Activated T-cell treated with anti-CD3 and anti-CD28 coated beads, Interleukin-2, amount 50 U/mL, for 48 hours (primary cell): ENCODE results near the gene FARS2.
"Not testable (repeated sequence)": the region's sequence is repeated elsewhere in the genome, so short reads cannot be mapped to it uniquely, and the experiment has no call there.

Experiments used
- DNase-seq, 2 experiments: peaks; one replicate each; pipeline ENCODE4 v3.0.0-alpha.2; 2020

FARS2 gene

GRCh38 chr6:5778906-5779305 lies 517.6 kb downstream of the FARS2 start:
- no peak for DNase-seq

DNA sequence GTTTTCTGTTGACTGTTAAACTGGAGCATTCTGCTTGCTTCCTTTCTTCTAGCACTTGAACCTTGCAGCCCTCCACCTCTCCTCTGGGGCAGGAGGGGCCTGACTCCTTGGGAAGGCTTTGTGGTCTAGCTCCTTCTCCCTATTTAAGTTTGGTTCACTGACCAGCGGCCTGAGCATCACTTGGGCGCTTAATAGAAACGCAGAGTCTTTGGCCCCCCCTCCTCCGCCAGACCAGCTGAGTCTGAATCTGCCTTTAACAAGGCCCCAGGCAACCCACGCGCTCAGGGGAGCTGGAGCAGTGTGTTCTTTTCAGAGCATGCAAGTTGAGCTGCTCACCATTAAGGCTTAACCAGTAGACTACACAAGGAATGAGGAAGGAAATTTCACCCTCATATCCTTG lies 519.7 kb downstream of the FARS2 start:
- no peak for DNase-seq

DNA sequence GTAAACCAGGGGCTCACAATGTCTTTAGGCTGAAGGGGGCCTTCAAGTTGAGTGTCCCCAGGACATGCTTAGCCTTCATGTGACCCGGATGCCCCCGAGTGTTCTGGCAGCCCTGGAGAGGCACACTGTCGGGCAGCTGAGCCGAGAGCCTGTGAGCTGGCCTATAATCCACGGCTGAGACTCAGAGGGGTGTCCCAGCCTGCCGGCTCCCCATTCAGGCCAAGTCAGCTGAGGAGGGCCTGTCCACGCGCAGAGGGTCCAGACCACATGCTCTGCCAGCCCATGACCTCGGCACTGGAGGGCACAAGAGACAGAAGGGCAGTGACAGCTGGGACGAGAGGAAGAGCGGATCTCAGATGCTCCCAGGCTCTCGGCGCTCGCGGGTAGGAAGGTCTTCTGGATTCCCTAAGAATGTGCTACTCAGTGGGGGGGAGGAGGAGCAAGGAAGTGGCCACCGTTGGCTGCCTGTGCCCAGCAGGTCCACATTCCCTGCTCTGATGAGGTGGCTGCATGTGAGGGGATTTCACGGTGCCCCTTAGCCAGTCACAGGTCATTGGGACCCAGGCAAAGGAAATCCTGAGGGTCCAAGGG lies 520.7 kb downstream of the FARS2 start:
- DNase-seq, result no peak

DNA sequence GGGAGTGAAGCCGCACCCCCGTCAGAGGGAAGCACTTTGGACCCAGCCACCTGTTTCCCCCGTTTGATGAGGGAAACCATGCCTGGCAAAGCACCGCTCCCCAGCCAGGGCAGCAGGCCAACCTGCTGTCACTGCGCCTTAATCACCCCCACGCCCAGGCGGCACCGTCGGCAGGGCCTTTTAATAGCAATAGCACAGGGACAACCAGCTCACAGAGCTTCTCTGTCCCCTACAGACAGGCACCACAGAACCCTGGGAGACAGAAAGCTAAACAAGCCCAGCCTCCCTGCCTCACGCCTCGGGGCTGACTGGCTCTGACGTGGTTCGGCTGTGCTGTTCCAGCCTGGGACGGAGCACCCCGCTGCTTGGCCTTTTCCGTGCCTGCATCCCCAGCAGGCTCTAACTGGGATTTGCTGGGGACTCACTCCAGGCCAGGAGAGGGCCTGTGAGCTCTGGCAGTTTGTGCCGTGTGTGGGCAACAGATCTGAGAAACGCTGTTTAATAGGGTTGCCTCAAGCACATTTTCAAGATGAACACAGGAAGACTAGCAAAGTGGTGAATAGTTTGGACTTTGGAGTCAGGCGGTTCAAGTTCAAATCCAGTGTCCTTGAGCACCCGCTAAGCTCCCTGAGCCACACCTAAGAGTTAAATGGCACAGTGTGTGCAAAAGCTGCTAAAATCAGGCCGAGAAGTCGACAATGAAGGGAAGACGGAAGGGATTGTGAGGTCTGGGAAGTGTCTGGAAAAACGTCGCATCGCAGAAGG lies 521.7 kb downstream of the FARS2 start:
- DNase-seq, result no peak

- DNase-seq, result no peak
Observed at GRCh38 chr6:5783584-5784089, 522.3 kb downstream of the FARS2 start.

GRCh38 chr6:5785249-5785648 lies 523.9 kb downstream of the FARS2 start:
- no peak for DNase-seq

DNA sequence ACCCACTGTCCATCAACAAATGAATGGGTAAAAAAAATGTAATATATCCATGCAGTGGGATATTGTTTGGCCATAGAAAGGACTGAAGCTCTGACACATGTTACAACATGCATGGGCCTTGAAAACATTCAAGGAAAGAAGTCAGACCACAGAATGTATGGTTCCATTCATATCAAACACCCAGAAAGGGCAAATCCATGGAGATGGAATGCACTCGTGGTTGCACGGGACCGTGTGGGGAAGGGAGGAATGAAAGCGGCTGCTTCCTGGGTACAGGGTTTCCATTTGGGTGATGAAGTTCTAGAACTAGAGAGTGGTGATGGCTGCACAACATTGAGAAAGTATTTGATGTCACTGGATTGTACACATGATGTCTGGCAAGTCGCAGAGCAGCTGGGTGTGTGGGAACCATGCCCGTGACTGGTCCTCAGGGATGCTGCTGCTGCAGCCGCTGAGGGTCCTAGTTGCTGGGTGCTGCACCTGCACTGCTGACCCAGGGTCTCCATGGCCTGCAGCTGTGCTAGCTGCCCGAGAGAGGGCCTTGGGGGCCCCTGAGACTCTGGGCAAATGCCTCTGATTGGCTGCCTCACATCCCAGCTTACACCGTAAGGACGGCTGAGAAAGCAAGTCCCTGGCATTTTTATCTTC lies 525.1 kb downstream of the FARS2 start:
- DNase-seq, result no peak

DNA sequence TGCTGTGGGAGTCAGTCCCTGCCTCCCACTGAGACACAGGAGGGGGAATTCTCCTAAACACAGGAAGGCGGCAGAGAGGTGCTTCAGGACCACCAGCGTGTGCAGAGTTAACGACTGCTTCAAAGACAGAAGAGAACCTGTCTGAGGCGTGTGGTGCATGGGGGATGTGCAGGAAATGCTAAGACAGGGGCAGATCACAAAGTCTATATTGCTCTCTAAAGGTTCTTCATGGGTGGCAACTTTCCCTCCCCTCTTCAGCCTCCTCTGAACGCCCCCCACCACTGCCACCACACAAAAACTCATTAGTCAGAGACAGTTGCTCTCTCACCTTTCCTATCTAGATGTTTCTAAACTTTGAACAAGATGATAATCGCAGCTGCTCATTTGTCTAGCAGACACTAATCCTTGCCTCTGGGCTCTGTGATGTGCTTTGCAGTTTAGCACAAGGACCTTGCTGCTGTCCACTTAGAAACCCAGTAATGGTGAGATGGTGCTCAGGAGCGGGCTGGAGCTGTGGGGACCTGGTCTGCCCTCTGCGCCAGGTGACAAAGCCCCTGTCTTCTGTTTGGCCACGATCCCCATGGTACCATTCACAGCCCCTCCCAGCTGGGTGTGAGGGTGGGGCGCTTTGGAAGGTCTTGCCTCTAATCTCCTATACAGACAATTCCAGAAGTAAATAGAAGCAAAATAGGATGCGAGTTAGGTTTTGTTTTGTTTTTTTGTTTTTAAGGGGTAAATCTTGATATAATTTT lies 525.8 kb downstream of the FARS2 start:
- DNase-seq, result no peak

DNA sequence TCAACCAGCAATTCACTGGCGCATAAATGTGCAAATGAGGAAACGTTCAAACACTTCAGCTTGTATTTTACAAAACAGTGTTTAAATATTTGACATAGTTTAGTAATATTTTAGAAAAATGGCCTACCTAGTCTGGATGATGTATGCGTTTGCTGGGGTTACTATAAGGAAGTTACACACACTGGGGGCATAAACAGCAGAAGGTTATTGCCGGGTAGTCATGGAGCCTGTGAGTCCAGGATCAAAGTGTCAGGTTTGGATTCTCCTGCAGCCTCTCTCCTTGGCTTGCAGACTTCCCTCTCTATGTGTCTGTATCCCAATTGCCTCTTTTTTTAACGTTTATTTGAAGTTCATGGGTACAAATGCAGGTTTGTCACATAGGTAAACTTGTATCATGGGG lies 528.1 kb downstream of the FARS2 start:
- not testable (repeated sequence) for DNase-seq

DNA sequence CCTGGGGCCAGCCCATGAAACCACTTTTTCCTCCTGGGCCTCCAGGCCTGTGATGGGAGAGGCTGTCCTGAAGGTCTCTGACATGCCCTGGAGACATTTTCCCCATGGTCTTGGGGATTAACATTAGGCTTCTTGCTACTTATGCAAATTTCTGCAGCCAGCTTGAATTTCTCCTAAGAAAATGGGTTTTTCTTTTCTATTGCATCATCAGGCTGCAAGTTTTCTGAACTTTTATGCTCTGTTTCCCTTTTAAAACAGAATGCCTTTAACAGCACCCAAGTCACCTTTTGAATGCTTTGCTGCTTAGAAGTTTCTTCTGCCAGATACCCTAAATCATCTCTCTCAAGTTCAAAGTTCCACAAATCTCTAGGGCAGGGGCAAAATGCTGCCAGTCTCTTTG lies 535.2 kb downstream of the FARS2 start:
- not testable (repeated sequence) for DNase-seq

GRCh38 chr6:5806406-5806805 lies 545.1 kb downstream of the FARS2 start:
- DNase-seq, result not testable (repeated sequence)

- no peak for DNase-seq
Observed at GRCh38 chr6:5809450-5809849, 548.1 kb downstream of the FARS2 start.

- DNase-seq, result no peak
Observed at GRCh38 chr6:5811997-5812396, 550.7 kb downstream of the FARS2 start.

DNA sequence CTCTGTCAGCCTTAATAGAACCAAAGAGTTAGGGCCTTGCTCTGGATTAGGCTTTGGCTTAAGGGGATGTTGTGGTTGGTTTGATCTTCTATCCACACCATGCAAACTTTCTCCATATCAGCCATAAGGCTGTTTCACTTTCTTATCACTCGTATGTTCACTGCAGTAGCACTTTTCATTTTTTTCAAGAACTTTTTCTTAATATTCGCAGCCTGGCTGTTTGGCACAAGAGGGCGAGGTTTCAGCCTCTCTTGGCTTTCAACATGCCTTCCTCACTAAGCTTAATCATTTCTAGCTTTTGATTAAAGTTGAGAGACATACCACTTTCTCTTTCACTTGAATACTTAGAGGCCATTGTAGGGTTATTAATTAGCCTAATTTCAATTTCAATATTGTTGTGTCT lies 552.3 kb downstream of the FARS2 start:
- DNase-seq, result no peak

DNA sequence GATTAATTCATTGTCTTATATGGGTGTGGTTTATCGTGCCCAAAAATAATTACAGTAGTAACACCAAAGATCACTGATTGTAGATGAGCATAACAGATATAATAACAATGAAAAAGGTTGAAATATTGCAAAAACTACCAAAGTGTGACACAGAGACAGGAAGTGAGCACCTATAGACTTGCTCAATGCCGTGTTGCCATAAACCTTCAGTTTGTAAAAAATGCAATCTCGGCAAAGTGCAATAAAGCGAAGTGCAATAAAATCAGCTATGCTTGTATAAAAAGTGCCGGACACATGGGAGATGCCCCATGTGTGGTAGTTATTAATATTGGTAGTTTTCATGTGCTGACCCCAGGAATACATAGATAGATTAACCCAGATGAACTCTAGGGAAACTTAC lies 552.8 kb downstream of the FARS2 start:
- DNase-seq, result no peak

- DNase-seq, result no peak
Observed at GRCh38 chr6:5814901-5815300, 553.6 kb downstream of the FARS2 start.

DNA sequence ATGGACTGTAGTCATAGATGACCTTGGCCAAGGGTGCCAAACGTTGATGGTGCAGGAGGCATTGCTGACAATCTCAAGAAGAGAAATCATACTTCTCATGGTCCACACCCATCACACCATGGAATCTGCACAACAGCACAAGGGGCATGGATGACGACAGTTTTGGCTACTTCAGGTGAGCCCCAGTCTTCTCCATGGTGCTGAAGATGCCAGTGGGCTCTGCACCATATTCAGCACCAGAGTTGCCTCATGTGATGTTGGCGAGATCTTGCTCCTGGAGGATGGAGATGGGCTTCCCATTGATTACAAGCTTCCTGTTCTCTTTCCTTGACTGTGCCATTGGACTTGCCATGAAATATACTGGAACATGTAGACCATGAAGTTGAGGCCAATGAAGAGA lies 556.6 kb downstream of the FARS2 start:
- DNase-seq, result no peak

DNA sequence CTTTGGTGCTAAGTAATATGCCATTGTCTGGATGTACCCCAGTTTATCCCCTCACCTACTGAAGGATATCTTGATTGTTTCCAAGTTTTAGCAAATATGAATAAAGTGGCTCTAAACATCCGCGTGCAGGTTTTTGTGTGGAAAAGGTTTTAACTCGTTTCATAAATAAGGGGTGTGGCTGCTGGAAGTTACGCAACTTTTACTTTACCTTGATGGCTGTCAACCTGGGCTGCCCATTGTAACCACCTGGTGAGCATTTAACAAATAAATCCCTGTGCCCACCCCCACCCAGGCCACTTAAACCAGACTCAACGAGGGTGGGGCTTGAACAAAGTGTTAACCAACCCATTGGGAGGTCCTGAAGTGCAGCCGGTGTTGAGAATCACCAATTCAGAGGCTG lies 557.6 kb downstream of the FARS2 start:
- no peak for DNase-seq
